A549 (cell line): ENCODE measurements around the gene LRRC70. TPM values are rescaled to one million over a fixed set of nuclear protein-coding genes. Genes with fewer than 3 reads are reported as not detected.

Experiments used
- ATAC-seq, 2 experiments: fragments of 200-7000 bp in 1 of 2; fragments of >200 bp in 1 of 2; cut with Nextera tagmentation in 1 of 2; cut with Tn5 transposase in 1 of 2; 3 replicates each; pipeline versions ENCODE4 v1.8.0 to v1.9.1; 2018 to 2020; ENCODE audit warnings: mild to moderate bottlenecking in 1 of 2, moderate library complexity in 1 of 2
- CTCF ChIA-PET: fragments of 300-600 bp; sonication (Branson Sonifier 250); formaldehyde crosslinking; extraction: SDS; loops from one replicate; lab custom pipeline; 2021; ENCODE audit warnings: antibody characterized with exemption, inconsistent platforms; lab: Yijun Ruan, JAX
- POLR2A ChIA-PET: fragments of 350-600 bp; formaldehyde crosslinking; extraction: SDS; loops from one replicate; lab custom pipeline; 2021; ENCODE audit warnings: antibody characterized with exemption, inconsistent platforms; lab: Yijun Ruan, JAX
- DNase-seq, 2 experiments: peaks; one replicate each; pipeline versions ENCODE4 v3.0.0 to v3.0.0-alpha.2; 2011 to 2016; ENCODE audit warnings: low read depth in 1 of 2, low spot score in 1 of 2
- FAIRE-seq: peaks from 2 replicates; lab custom pipeline; 2011; peaks lifted over from hg19 to GRCh38; lab: Jason Lieb, UNC
- H3K27ac ChIP-seq, 2 experiments: fragments of >200 bp; sonication (Bioruptor Twin); formaldehyde crosslinking; 3 replicates each; pipeline ENCODE4 v1.5.1; 2016 to 2017
- H3K4me1 ChIP-seq: fragments of >200 bp; sonication (Bioruptor Twin); formaldehyde crosslinking; 3 replicates; pipeline ENCODE4 v1.6.1; 2016
- H3K4me2 ChIP-seq: fragments of >200 bp; sonication (Bioruptor Twin); formaldehyde crosslinking; 3 replicates; pipeline ENCODE4 v1.6.1; 2016
- H3K4me3 ChIP-seq: fragments of >200 bp; sonication (Bioruptor Twin); formaldehyde crosslinking; 3 replicates; pipeline ENCODE4 v1.5.1; 2016
- H3K9me3 ChIP-seq: fragments of >200 bp; sonication (Bioruptor Twin); formaldehyde crosslinking; 3 replicates; pipeline ENCODE4 v1.6.1; 2016
- CBX8 ChIP-seq: fragments of 200-600 bp; sonication (generic); IDR thresholded peaks from 2 replicates; pipeline ENCODE4 v1.6.1; 2016
- EHF ChIP-seq: fragments of 250-450 bp; sonication (Bioruptor Pico); IDR thresholded peaks from 2 replicates; pipeline ENCODE4 v1.5.0; 2020; ENCODE audit warnings: mild to moderate bottlenecking
- EHMT2 ChIP-seq: fragments of 200-600 bp; sonication (generic); IDR thresholded peaks from 2 replicates; pipeline ENCODE4 v1.6.1; 2016; ENCODE audit warnings: antibody characterized with exemption, low read depth, mild to moderate bottlenecking, moderate library complexity
- HOXA7 ChIP-seq: fragments of 250-450 bp; sonication (Bioruptor Pico); IDR thresholded peaks from 2 replicates; pipeline ENCODE4 v1.5.0; 2020; ENCODE audit warnings: mild to moderate bottlenecking, moderate library complexity
- HOXB13 ChIP-seq: fragments of 250-450 bp; sonication (Bioruptor Pico); IDR thresholded peaks from 2 replicates; pipeline ENCODE4 v1.5.0; 2020; ENCODE audit warnings: low read depth, mild to moderate bottlenecking, moderate library complexity
- JUN ChIP-seq, 2 experiments: fragments of >200 bp; sonication (Bioruptor Twin); formaldehyde crosslinking; IDR thresholded peaks; 2 replicates in 1 of 2; 3 replicates in 1 of 2; pipeline ENCODE4 v1.6.1; 2016 to 2017
- JUNB ChIP-seq: fragments of >200 bp; sonication (Bioruptor Twin); formaldehyde crosslinking; IDR thresholded peaks from 2 replicates; pipeline ENCODE4 v1.6.1; 2016
- KDM1A ChIP-seq: fragments of 200-600 bp; sonication (generic); IDR thresholded peaks from 2 replicates; pipeline ENCODE4 v1.6.1; 2016; ENCODE audit warnings: low read depth, mild to moderate bottlenecking
- MYC ChIP-seq: IDR thresholded peaks from 2 replicates; pipeline ENCODE4 v1.6.1; 2012; ENCODE audit warnings: mild to moderate bottlenecking, inconsistent platforms, low read length, improper control_type of control experiment, borderline replicate concordance
- NFE2L2 ChIP-seq: fragments of 150-350 bp; conservative IDR thresholded peaks from 2 replicates; pipeline ENCODE4 v1.6.1; 2014; ENCODE audit warnings: low read length
- POLR2A ChIP-seq: IDR thresholded peaks from 2 replicates; pipeline ENCODE4 v1.6.1; 2012; ENCODE audit warnings: mild to moderate bottlenecking, low read length
- RCOR1 ChIP-seq: fragments of 150-350 bp; IDR thresholded peaks from 2 replicates; pipeline ENCODE4 v1.6.1; 2014; ENCODE audit warnings: antibody characterized with exemption, low read length, low read depth
- RFX5 ChIP-seq: fragments of 450-650 bp; IDR thresholded peaks from 2 replicates; pipeline ENCODE4 v1.7.1; 2014; ENCODE audit warnings: antibody characterized with exemption, mild to moderate bottlenecking, moderate library complexity
- RNF2 ChIP-seq: fragments of 200-600 bp; sonication (generic); IDR thresholded peaks from 2 replicates; pipeline ENCODE4 v1.6.1; 2016; ENCODE audit warnings: low read depth, mild to moderate bottlenecking, antibody characterized with exemption, moderate library complexity, borderline replicate concordance
- TFCP2L1 ChIP-seq: fragments of 250-450 bp; sonication (Bioruptor Pico); IDR thresholded peaks from 2 replicates; pipeline ENCODE4 v1.5.0; 2021; ENCODE audit warnings: mild to moderate bottlenecking
- TP53 ChIP-seq: fragments of 250-450 bp; sonication (Bioruptor Pico); IDR thresholded peaks from 2 replicates; pipeline ENCODE4 v1.5.0; 2021; ENCODE audit warnings: mild to moderate bottlenecking, moderate library complexity
- ZFP36 ChIP-seq: fragments of 450-650 bp; IDR thresholded peaks from 2 replicates; pipeline ENCODE4 v1.6.1; 2014; ENCODE audit warnings: borderline replicate concordance; ENCODE audit not compliant: partially characterized antibody
- ZSCAN20 ChIP-seq: fragments of 250-450 bp; sonication (Bioruptor Pico); IDR thresholded peaks from 2 replicates; pipeline ENCODE4 v1.8.0; 2022; ENCODE audit warnings: mild to moderate bottlenecking, moderate library complexity
- WGBS: methylation state at CpG from one replicate; pipeline ENCODE4 v1.1.6; 2017; ENCODE audit errors: missing lambda C conversion rate; 5-methylcytosine and 5-hydroxymethylcytosine counted together
- polyA plus RNA-seq, 4 experiments: library from polyadenylated mRNA; depleted of rRNA in 3 of 4; stranded (reverse); fragments of >200 nt; fragmentation: RNase III in 1 of 4; extraction: RNeasy Plus Mini Kit Qiagen cat#74134 plus additional on column Dnase treatment in 1 of 4; gene quantifications; 2 replicates in 3 of 4; 3 replicates in 1 of 4; pipeline ENCODE4 v1.2.3, GENCODE V29; 2011 to 2017
- TF ChIP-seq, protein P1 (sequence below): fragments of 250-450 bp; sonication (Bioruptor Pico); IDR thresholded peaks from 2 replicates; pipeline ENCODE4 v1.5.0; 2021; ENCODE audit warnings: mild to moderate bottlenecking, moderate library complexity, borderline replicate concordance
- TF ChIP-seq, protein P2 (sequence below): fragments of >200 bp; sonication (Bioruptor Twin); formaldehyde crosslinking; IDR thresholded peaks from 3 replicates; pipeline ENCODE4 v1.5.1; 2016
- TF ChIP-seq, protein P3 (sequence below): IDR thresholded peaks from 2 replicates; pipeline ENCODE4 v1.6.1; 2012; ENCODE audit warnings: low read depth, borderline replicate concordance
- TF ChIP-seq, protein P4 (sequence below): fragments of 250-450 bp; sonication (Bioruptor Pico); IDR thresholded peaks from 2 replicates; pipeline ENCODE4 v1.5.0; 2020; ENCODE audit warnings: low read depth, mild to moderate bottlenecking, moderate library complexity
- TF ChIP-seq, protein P5 (sequence below): fragments of 450-650 bp; IDR thresholded peaks from 2 replicates; pipeline ENCODE4 v1.6.1; 2014; ENCODE audit warnings: antibody characterized with exemption

LRRC70 gene
- polyA plus RNA-seq, 2 of the 4 experiments (the other 2 are of a cell fraction) = 0.32 TPM; not detected in 1

DNA sequence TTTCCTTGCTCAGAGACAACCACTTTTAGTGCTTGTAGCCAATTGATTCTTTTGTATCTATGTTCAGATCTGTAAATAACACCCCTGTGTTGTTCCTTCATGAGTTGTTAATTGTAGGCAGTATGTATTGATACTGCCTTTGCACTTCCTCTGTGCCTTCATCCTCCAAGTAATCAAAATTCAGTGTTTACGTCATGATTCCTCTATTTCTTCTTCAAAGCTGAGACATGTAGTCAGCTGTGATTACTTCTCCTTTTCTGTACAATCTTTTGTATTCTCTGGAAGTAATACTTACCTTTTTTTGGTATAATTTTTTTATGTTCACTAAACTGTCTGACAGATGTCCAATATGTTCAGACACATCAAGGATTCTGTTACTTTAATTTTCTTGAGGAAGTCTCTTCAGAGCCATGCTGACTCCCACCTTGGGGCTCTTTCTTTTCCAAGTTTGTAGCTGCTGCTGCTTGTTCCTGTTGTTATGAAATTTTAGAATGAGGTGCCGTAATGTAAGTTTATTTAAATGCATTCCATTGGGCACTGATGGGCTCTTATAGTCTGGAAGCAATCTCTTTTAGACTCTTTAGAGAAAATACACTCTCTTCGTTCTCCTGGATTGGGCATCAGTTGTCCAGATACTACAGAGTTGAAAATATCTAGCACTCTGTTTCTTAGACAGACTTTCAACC lies 30.5 kb upstream of the LRRC70 start:
- ATAC-seq = no peak
- no peak for TF ChIP-seq HOXB13
- TF ChIP-seq TP53 (CRISPR knock-in tag) = no peak
- no peak for TF ChIP-seq JUN (IDR thresholded peaks at IDR 0.05)
- CTCF ChIA-PET = no interaction called here
- FAIRE-seq = no peak
- H3K9me3 ChIP-seq = no peaks in the 10 kb centered on the region
- H3K4me1 ChIP-seq = no peaks in the 10 kb centered on the region
- no peak overlapping the region for H3K4me2 ChIP-seq
- no peak overlapping the region for H3K27ac ChIP-seq
- POLR2A ChIA-PET = no interaction called here
- H3K4me3 ChIP-seq = no peak overlapping the region
- WGBS = 90% methylated on average over 3 of the region's 3 CpGs
- no peak for DNase-seq

DNA sequence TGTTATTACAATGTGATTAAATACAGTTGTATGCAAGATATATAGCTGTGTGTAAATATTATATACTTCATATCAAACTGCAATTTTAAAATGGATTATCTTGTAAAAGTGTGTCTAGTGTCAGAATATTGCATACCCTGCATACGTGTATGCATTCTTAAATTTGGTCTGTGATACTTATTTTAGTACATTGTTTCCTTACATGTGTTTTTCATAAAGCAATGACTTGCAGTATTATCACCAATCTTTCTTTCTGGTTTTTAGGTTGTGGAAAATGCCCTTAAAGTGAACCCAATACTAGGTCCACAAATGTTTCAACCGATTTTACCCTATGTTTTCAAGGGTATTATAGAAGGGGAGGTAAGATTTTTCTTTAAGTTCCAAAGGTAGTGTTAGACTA lies 28.5 kb upstream of the LRRC70 start:
- ChIA-PET POLR2A (no interaction called here), CTCF (interaction anchor here (0.9 kb wide), 1 partner anchor 86 kb away, joined by 3 read pairs; no protein-coding TSS in a partner anchor)
- WGBS = 85% methylated on average over 2 of the region's 2 CpGs
- H3K4me1 ChIP-seq = no peaks in the 10 kb centered on the region
- H3K4me3 ChIP-seq = no peak overlapping the region
- ATAC-seq = no peak
- H3K27ac ChIP-seq = no peak overlapping the region
- FAIRE-seq = no peak
- DNase-seq = no peak
- H3K4me2 ChIP-seq = no peak overlapping the region
- H3K9me3 ChIP-seq = no peaks in the 10 kb centered on the region
- peak; percentile 48; the same call in 1 of the 2 replicates for TF ChIP-seq NFE2L2
- TF ChIP-seq EHMT2 = no peak

DNA sequence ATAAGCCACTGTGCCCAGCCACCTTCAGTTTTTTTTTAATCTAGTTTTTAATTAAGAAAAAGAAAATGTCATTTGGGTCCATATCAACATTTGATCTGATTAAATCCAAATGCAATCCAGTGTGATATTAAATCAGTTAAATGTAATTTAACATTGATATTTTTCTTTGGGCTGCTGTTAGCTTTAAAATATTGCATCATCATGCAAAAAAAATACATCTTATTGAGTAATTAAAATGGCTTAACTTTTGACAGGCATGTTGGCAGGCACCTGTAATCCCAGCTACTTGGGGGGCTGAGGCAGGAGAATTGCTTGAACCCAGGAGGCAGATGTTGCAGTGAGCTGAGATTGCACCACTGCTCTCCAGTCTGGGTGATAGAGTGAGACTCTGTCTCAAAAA lies 22.7 kb upstream of the LRRC70 start:
- H3K4me2 ChIP-seq = no peak overlapping the region
- ChIA-PET CTCF (interaction anchor here (1.7 kb wide), 1 partner anchor 11 kb away, joined by 6 read pairs; no protein-coding TSS in a partner anchor), POLR2A (no interaction called here)
- no peak overlapping the region for H3K27ac ChIP-seq
- TF ChIP-seq NFE2L2 (no peak), RFX5 (no peak), JUNB (no peak), TP53 (CRISPR knock-in tag) (no peak), JUN (IDR thresholded peaks at IDR 0.05) (no peak), POLR2A (no peak), CBX8 (no peak), HOXA7 (no peak), ZFP36 (no peak), MYC (no peak), KDM1A (no peak)
- TF ChIP-seq, protein P1, sequence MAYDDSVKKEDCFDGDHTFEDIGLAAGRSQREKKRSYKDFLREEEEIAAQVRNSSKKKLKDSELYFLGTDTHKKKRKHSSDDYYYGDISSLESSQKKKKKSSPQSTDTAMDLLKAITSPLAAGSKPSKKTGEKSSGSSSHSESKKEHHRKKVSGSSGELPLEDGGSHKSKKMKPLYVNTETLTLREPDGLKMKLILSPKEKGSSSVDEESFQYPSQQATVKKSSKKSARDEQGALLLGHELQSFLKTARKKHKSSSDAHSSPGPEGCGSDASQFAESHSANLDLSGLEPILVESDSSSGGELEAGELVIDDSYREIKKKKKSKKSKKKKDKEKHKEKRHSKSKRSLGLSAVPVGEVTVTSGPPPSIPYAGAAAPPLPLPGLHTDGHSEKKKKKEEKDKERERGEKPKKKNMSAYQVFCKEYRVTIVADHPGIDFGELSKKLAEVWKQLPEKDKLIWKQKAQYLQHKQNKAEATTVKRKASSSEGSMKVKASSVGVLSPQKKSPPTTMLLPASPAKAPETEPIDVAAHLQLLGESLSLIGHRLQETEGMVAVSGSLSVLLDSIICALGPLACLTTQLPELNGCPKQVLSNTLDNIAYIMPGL (CRISPR knock-in tag) = no peak
- TF ChIP-seq, protein P2, sequence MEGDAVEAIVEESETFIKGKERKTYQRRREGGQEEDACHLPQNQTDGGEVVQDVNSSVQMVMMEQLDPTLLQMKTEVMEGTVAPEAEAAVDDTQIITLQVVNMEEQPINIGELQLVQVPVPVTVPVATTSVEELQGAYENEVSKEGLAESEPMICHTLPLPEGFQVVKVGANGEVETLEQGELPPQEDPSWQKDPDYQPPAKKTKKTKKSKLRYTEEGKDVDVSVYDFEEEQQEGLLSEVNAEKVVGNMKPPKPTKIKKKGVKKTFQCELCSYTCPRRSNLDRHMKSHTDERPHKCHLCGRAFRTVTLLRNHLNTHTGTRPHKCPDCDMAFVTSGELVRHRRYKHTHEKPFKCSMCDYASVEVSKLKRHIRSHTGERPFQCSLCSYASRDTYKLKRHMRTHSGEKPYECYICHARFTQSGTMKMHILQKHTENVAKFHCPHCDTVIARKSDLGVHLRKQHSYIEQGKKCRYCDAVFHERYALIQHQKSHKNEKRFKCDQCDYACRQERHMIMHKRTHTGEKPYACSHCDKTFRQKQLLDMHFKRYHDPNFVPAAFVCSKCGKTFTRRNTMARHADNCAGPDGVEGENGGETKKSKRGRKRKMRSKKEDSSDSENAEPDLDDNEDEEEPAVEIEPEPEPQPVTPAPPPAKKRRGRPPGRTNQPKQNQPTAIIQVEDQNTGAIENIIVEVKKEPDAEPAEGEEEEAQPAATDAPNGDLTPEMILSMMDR = no peak
- ATAC-seq (no peak), DNase-seq (no peak), FAIRE-seq (no peak)
- no peaks in the 10 kb centered on the region for H3K4me1 ChIP-seq
- H3K4me3 ChIP-seq = no peak overlapping the region
- H3K9me3 ChIP-seq = no peaks in the 10 kb centered on the region

DNA sequence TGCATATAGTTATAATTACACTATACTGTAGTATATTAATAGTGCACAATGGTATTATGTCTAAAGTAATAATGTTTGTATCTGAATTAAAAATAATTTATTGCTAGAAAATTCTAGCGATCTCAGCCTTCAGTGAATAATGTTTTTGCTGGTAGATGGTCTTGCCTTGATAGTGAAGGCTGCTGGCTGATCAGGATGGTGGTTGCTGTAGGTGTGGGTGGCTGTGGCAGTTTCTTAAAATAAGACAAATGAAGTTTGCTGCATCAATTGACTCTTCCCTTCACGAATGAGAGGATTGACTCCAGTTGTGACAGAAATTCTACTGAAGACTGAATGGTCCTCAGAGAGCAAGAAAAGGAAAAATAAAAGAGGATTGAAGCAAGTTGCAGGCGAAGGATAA lies 19.7 kb upstream of the LRRC70 start:
- H3K4me1 ChIP-seq = no peaks in the 10 kb centered on the region
- H3K27ac ChIP-seq = no peak overlapping the region
- H3K4me3 ChIP-seq = no peak overlapping the region
- CTCF ChIA-PET = no interaction called here
- ATAC-seq (no peak), FAIRE-seq (no peak), DNase-seq (no peak)
- H3K9me3 ChIP-seq = no peaks in the 10 kb centered on the region
- WGBS = 87% methylated on average over 3 of the region's 3 CpGs
- no peak overlapping the region for H3K4me2 ChIP-seq
- POLR2A ChIA-PET = no interaction called here
- TF ChIP-seq RCOR1 (no peak), EHMT2 (no peak), RNF2 (no peak), EHF (CRISPR knock-in tag) (no peak), TFCP2L1 (CRISPR knock-in tag) (no peak), ZSCAN20 (CRISPR knock-in tag) (no peak)
- TF ChIP-seq, protein P3, sequence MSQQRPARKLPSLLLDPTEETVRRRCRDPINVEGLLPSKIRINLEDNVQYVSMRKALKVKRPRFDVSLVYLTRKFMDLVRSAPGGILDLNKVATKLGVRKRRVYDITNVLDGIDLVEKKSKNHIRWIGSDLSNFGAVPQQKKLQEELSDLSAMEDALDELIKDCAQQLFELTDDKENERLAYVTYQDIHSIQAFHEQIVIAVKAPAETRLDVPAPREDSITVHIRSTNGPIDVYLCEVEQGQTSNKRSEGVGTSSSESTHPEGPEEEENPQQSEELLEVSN = no peak
- TF ChIP-seq, protein P4, sequence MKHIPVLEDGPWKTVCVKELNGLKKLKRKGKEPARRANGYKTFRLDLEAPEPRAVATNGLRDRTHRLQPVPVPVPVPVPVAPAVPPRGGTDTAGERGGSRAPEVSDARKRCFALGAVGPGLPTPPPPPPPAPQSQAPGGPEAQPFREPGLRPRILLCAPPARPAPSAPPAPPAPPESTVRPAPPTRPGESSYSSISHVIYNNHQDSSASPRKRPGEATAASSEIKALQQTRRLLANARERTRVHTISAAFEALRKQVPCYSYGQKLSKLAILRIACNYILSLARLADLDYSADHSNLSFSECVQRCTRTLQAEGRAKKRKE (CRISPR knock-in tag) = no peak
- TF ChIP-seq, protein P2 = no peak
- TF ChIP-seq, protein P5, sequence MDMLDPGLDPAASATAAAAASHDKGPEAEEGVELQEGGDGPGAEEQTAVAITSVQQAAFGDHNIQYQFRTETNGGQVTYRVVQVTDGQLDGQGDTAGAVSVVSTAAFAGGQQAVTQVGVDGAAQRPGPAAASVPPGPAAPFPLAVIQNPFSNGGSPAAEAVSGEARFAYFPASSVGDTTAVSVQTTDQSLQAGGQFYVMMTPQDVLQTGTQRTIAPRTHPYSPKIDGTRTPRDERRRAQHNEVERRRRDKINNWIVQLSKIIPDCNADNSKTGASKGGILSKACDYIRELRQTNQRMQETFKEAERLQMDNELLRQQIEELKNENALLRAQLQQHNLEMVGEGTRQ = no peak
